ENCODE measurements around the gene HEXIM2. TPM values are rescaled to one million over a fixed set of nuclear protein-coding genes. Genes with fewer than 3 reads are reported as not detected.

Gene HEXIM2
- total RNA-seq, 1 experiment from 2014 or later, result 4.5 TPM

DNA sequence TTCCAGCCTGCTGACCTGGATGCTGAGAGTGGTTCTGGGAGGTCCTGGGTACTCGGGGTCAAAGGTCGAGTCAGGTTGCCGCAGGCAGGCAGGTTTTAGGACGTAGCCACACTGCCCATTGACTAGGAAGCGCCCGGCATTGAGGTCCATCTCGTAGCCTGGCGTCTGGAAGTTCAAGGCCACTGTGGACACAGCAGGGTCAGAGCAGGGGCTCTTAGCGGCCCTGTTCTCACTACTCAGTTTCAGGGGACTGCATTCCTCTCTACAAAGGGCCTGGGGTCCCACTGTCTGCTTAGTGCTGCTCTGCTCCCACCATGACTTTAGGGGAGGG, 48.3 kb upstream of the HEXIM2 start:
- CTCF ChIA-PET, result interaction anchor here (0.5 kb wide), 1 partner anchor 22 kb away, joined by 3 read pairs; the partner anchor contains the start of gene ACBD4
- in situ Hi-C loops (cut with HindIII; ENCODE audit: low pct_unique_long_range_greater_than_20kb, low sequenced_read_pairs), result no loop called here

DNA sequence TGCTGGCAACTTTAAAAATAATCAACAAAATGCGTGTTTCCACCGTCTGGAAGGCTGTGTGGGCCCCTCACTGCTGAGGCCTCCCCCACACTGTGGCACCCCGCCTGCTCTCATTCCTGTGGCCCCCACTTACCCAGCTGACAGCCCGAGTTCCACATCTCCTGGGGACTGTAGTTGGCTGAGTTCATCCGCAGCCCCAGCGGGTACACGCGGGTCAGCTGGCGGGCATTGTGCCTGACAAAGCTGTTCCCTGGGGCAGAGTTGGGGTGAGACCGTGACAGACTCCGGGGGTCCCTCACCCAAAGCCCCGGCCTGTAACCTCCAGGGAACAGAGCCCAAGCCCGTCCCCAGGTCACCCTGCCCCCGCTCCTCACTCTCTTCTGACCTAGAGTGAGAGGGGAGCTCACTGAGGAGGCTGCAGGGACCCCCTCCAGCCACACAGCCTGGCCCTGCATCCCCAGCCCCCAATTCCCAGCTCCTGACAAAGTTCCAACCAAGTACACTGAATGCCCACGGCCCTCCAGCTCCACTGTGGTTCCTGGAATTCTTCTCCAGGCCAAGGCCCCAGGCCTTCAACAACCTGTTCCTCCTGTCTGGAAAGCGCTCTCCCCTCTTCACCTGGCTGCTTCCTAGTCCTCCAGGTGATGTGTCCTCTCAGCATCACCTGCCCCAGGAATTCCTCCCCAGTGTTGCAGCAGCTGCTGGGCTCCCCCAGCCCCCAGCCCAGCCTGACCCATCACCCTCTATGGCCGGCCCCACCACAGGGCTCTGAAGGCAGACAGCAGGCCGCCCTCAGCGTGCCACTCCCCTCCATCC, 47.4 kb upstream of the HEXIM2 start:
- Histone ChIP-seq H3K27ac (ENCODE audit: low read length) (no peak overlapping the region), H3K36me3 (ENCODE audit: control insufficient read depth, insufficient read depth, low read length) (no peaks in the 10 kb centered on the region), H3K4me1 (ENCODE audit: control insufficient read depth, insufficient read depth, low read length) (peaks cover 9% of the 10 kb centered on the region), H3K4me3 (ENCODE audit: low read depth in 2 of 2, low read length in 2 of 2) (no peak overlapping the region), H3K9me3 (ENCODE audit: control insufficient read depth, insufficient read depth, low read depth, low read length) (no peaks in the 10 kb centered on the region), H3K27me3 (ENCODE audit: control insufficient read depth, insufficient read depth, low read length) (no peaks in the 10 kb centered on the region)
- TF ChIP-seq SIN3A (IDR thresholded peaks at IDR 0.05; ENCODE audit: borderline replicate concordance, insufficient read depth, low read depth, low read length) (no peak), TCF7L2 (IDR thresholded peaks at IDR 0.05; ENCODE audit: low read depth, low read length) (no peak), POLR2AphosphoS5 (IDR thresholded peaks at IDR 0.05; ENCODE audit: low read depth, low read length) (no peak)
- TF ChIP-seq, protein P1, sequence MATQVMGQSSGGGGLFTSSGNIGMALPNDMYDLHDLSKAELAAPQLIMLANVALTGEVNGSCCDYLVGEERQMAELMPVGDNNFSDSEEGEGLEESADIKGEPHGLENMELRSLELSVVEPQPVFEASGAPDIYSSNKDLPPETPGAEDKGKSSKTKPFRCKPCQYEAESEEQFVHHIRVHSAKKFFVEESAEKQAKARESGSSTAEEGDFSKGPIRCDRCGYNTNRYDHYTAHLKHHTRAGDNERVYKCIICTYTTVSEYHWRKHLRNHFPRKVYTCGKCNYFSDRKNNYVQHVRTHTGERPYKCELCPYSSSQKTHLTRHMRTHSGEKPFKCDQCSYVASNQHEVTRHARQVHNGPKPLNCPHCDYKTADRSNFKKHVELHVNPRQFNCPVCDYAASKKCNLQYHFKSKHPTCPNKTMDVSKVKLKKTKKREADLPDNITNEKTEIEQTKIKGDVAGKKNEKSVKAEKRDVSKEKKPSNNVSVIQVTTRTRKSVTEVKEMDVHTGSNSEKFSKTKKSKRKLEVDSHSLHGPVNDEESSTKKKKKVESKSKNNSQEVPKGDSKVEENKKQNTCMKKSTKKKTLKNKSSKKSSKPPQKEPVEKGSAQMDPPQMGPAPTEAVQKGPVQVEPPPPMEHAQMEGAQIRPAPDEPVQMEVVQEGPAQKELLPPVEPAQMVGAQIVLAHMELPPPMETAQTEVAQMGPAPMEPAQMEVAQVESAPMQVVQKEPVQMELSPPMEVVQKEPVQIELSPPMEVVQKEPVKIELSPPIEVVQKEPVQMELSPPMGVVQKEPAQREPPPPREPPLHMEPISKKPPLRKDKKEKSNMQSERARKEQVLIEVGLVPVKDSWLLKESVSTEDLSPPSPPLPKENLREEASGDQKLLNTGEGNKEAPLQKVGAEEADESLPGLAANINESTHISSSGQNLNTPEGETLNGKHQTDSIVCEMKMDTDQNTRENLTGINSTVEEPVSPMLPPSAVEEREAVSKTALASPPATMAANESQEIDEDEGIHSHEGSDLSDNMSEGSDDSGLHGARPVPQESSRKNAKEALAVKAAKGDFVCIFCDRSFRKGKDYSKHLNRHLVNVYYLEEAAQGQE (IDR thresholded peaks at IDR 0.05; ENCODE audit: insufficient read depth in 1 of 2, low read depth in 2 of 2, low read length in 1 of 2), result no peak
- TF ChIP-seq, protein P2, sequence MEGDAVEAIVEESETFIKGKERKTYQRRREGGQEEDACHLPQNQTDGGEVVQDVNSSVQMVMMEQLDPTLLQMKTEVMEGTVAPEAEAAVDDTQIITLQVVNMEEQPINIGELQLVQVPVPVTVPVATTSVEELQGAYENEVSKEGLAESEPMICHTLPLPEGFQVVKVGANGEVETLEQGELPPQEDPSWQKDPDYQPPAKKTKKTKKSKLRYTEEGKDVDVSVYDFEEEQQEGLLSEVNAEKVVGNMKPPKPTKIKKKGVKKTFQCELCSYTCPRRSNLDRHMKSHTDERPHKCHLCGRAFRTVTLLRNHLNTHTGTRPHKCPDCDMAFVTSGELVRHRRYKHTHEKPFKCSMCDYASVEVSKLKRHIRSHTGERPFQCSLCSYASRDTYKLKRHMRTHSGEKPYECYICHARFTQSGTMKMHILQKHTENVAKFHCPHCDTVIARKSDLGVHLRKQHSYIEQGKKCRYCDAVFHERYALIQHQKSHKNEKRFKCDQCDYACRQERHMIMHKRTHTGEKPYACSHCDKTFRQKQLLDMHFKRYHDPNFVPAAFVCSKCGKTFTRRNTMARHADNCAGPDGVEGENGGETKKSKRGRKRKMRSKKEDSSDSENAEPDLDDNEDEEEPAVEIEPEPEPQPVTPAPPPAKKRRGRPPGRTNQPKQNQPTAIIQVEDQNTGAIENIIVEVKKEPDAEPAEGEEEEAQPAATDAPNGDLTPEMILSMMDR (IDR thresholded peaks at IDR 0.05), result no peak
- BruUV-seq (replicated peaks), result no TSS peak
- ChIA-PET CTCF (no interaction called here), POLR2A (no interaction called here)
- no peak for DNase-seq (ENCODE audit: low read depth, low spot score)
- in situ Hi-C loops (cut with HindIII; ENCODE audit: low pct_unique_long_range_greater_than_20kb, low sequenced_read_pairs) (no loop called here), intact Hi-C loops (cut with micrococcal nuclease; ENCODE audit: unreplicated experiment) (no loop called here)
- no peak for ATAC-seq

More for the DNA sequence above, 48.3 kb upstream of the HEXIM2 start:
- TF ChIP-seq, protein P1 (IDR thresholded peaks at IDR 0.05; ENCODE audit: insufficient read depth in 1 of 2, low read depth in 2 of 2, low read length in 1 of 2), result no peak
- no peak for TF ChIP-seq SIN3A (IDR thresholded peaks at IDR 0.05; ENCODE audit: borderline replicate concordance, insufficient read depth, low read depth, low read length)
- TF ChIP-seq TCF7L2 (IDR thresholded peaks at IDR 0.05; ENCODE audit: low read depth, low read length), result no peak
- TF ChIP-seq, protein P2 (IDR thresholded peaks at IDR 0.05), result no peak
- no peak for TF ChIP-seq POLR2AphosphoS5 (IDR thresholded peaks at IDR 0.05; ENCODE audit: low read depth, low read length)
- no peaks in the 10 kb centered on the region for H3K27me3 ChIP-seq (ENCODE audit: control insufficient read depth, insufficient read depth, low read length)
- ATAC-seq (no peak), DNase-seq (ENCODE audit: low read depth, low spot score) (no peak)
- no peaks in the 10 kb centered on the region for H3K36me3 ChIP-seq (ENCODE audit: control insufficient read depth, insufficient read depth, low read length)
- H3K4me3 ChIP-seq (ENCODE audit: low read depth in 2 of 2, low read length in 2 of 2), result no peak overlapping the region
- H3K9me3 ChIP-seq (ENCODE audit: control insufficient read depth, insufficient read depth, low read depth, low read length), result no peaks in the 10 kb centered on the region
- BruUV-seq (replicated peaks), result no TSS peak
- POLR2A ChIA-PET, result no interaction called here
- peaks cover 13% of the 10 kb centered on the region for H3K4me1 ChIP-seq (ENCODE audit: control insufficient read depth, insufficient read depth, low read length)
- no peak overlapping the region for H3K27ac ChIP-seq (ENCODE audit: low read length)
- intact Hi-C loops (cut with micrococcal nuclease; ENCODE audit: unreplicated experiment), result no loop called here
